Mesothelial cell of epicardium (in vitro differentiated cells): ENCODE data around the gene TCEAL9. TPM values are rescaled to one million over a fixed set of nuclear protein-coding genes. Genes with fewer than 3 reads are reported as not detected.

Experiments
- DNase-seq, 2 experiments: peaks; one replicate each; pipeline ENCODE4 v3.0.0; 2021; ENCODE audit warnings: low spot score in 2 of 2; ENCODE audit not compliant: unreplicated experiment in 2 of 2
- H3K27ac Mint-ChIP-seq: 2 replicates; pipeline ENCODE4 v1.8.0; 2021; ENCODE audit warnings: mixed read lengths
- H3K27me3 Mint-ChIP-seq: 2 replicates; pipeline ENCODE4 v1.8.0; 2021; ENCODE audit warnings: low read depth, mixed read lengths
- H3K36me3 Mint-ChIP-seq: 2 replicates; pipeline ENCODE4 v1.8.0; 2021; ENCODE audit warnings: mixed read lengths
- H3K4me1 Mint-ChIP-seq: 2 replicates; pipeline ENCODE4 v1.8.0; 2021; ENCODE audit warnings: mixed read lengths
- H3K4me3 Mint-ChIP-seq: 2 replicates; pipeline ENCODE4 v1.8.0; 2021; ENCODE audit warnings: mild to moderate bottlenecking, moderate library complexity, mixed read lengths
- H3K9me3 Mint-ChIP-seq: 2 replicates; pipeline ENCODE4 v1.8.0; 2021; ENCODE audit warnings: mixed read lengths
- CTCF ChIP-seq: fragments of 200-600 bp; sonication (generic); IDR thresholded peaks from one replicate; pipeline ENCODE4 v1.5.0; 2021; ENCODE audit warnings: antibody characterized with exemption; ENCODE audit not compliant: unreplicated experiment
- total RNA-seq: library from RNA; stranded (reverse); gene quantifications from 3 replicates; pipeline ENCODE4 v1.2.1, GENCODE V29; 2021

TCEAL9 gene
- total RNA-seq, 1 donor from 2014 or later, result 60.1 TPM

GRCh38 chrX:103407776-103408175 lies 51.5 kb downstream of the TCEAL9 start:
- Mint-ChIP-seq H3K4me3 (no peak overlapping the region), H3K27ac (no peak overlapping the region), H3K9me3 (peaks cover 25% of the 10 kb centered on the region), H3K4me1 (peaks cover 12% of the 10 kb centered on the region), H3K27me3 (no peaks in the 10 kb centered on the region), H3K36me3 (peaks cover 3% of the 10 kb centered on the region)
- TF ChIP-seq CTCF, result no peak
- DNase-seq, result no peak

Other genes with a start within 250 kb of the TCEAL9 start
- gene BEX4, start 141.4 kb upstream of the TCEAL9 start, total RNA-seq, result 73.2 to 82.2 TPM (median 74.3 TPM) in 3 replicates
- 71.0 to 79.2 TPM (median 73.7 TPM) in 3 replicates for gene TCEAL8, start 101.4 kb upstream of the TCEAL9 start, total RNA-seq
- not detected in 3 replicates for gene TCEAL5, start 79.8 kb upstream of the TCEAL9 start, total RNA-seq
- 29.0 to 29.8 TPM (median 29.8 TPM) in 3 replicates for gene BEX2, start 45.5 kb upstream of the TCEAL9 start, total RNA-seq
- gene TCEAL7, start 26.3 kb upstream of the TCEAL9 start, total RNA-seq, result 16.6 to 21.4 TPM (median 20.2 TPM) in 3 replicates
- 304 to 314 TPM (median 307 TPM) in 3 replicates for gene BEX3, start 20.0 kb downstream of the TCEAL9 start, total RNA-seq
- gene RAB40A, start 163.0 kb downstream of the TCEAL9 start, total RNA-seq, result 0.78 to 1.5 TPM (median 1.3 TPM) in 3 replicates
- 59.8 to 64.6 TPM (median 63.1 TPM) in 3 replicates for gene TCEAL4, start 229.0 kb downstream of the TCEAL9 start, total RNA-seq